Prostate gland (tissue), 2 donors: ENCODE data around the gene CHST8.

ENCODE experiments used
- CTCF ChIP-seq, 4 experiments: fragments of 200-600 bp in 2 of 4; fragments of 450-650 bp in 2 of 4; sonication (generic) in 2 of 4; IDR thresholded peaks; 1 replicate in 3 of 4; 2 replicates in 1 of 4; pipeline ENCODE4 v1.5.1; 2016 to 2019; ENCODE audit warnings: antibody characterized with exemption in 4 of 4, mild to moderate bottlenecking in 2 of 4, moderate library complexity in 2 of 4
- POLR2AphosphoS5 ChIP-seq: sonication (generic); formaldehyde crosslinking; IDR thresholded peaks from one replicate; pipeline ENCODE4 v1.6.1; 2017; ENCODE audit warnings: antibody characterized with exemption

- TF ChIP-seq CTCF (IDR thresholded peaks at IDR 0.05) (no peak), POLR2AphosphoS5 (no peak)
Measured at GRCh38 chr19:33705860-33706259, 84.1 kb downstream of the CHST8 start.
